Middle frontal gyrus (tissue), 1 donor: Measurements from ENCODE around the gene PRPH.
"Not testable (repeated sequence)": the region's sequence is repeated elsewhere in the genome, so short reads cannot be mapped to it uniquely, and the experiment has no call there.

Experiments
- DNase-seq: peaks from one replicate; pipeline ENCODE4 v3.0.0-alpha.2; 2015; ENCODE audit warnings: low spot score; ENCODE audit errors: extremely low spot score

The PRPH gene

DNA sequence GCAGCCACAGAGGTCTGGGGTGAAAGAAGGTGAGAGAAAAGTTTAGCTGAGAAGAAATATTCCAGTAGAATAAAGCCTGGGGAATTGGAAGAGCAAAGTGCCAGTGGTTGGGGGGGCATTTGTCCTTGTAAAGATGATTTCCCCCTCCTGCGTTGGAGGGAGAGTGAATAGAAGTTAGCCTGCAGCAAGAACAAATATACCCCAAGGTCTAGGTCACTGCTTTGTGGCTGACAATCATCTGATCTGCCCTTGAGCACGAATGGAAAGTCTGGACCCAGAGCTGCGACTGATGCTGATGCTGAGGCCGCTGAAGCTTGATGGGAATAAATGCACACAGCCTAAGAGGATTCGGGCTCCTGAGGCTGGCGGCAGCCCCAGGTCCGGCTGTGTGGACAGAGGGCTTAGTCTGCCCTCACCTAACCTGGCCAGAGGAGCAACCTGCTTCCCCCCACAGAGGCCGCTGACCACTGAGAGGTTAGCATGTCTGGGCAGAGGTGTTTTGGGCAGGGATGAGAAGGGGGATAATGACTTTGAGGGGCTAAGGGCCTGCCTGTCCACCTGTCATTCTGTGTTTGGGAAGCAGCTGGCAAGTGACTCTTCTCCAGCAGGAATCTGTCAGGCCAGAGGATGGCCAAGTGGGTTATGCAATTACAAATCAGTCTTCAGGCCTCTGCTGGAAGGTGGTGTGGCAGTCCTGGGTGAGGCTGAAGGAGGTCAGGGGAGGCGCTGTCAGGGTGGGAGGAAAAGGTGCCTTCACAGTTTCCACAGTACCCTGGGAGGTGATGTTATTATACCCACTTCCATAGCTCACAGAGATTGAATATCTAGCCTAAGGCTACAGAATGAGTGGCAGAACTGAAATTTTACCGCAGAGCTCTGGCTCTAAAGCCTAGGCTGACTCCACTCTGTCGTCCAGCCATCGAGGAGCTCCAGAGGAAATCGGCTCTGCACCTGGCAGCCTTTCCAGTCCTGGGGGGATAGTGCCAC lies 18.4 kb upstream of the PRPH start:
- DNase-seq: no peak

DNA sequence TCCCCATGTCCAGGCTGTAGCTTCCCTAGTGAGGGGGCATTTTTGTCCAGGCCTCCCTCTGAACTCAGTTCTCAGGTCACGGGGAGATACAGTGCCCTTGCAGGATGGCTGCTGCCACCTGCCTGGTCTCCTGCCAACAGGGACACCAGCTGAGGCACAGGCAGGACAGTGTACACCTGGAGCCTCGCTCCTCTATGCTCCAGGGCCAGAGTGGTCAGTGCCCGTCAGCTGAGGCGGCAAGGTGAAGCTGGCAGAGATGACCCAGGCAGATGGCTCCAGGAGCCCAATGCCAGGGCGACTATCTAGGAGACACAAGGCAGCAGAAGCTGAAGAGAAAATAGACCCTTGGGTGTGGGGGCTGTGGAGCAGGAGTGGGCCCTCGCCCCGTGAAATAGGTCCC lies 17.5 kb upstream of the PRPH start:
- DNase-seq: no peak

DNA sequence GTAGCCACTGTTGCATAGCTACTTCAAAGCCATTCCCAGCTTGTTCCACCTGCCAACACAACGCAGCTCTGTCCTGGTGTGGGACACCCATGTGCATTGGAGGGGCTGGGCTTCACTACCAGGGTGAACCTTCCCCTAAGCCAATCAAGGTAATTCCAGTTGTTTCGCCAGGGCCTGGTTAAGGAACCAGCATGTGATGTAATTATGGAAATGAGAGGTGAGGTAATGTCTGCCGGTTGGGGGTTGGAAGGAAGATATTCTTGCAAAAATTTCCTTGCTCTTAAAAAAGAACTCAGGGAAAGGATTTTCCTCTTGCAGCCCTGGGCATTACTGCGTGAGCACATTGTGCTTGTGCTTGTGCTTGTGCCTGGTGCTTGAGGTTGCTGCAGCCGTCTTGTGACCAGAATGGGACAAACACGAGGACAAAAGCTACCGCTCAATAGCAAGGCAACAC lies 15.2 kb upstream of the PRPH start:
- DNase-seq: no peak

DNA sequence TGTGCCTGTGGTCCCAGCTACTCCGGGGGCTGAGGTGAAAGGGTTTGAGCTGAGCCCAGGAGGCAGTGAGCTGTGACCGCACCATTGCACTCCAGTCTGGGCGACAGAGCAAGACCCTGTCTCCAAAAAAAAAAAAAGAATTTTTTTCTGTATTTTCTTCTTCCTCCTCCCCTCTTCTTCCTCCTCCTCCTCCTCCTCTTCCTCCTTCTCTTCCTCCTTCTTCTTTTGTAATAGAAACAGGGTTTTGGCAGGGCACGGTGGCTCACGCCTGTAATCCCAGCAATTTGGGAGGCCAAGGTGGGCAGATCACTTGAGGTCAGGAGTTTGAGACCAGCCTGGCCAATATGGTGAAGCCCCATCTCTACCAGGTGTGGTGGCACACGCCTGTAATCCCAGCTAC lies 14.4 kb upstream of the PRPH start:
- not testable (repeated sequence) for DNase-seq

DNA sequence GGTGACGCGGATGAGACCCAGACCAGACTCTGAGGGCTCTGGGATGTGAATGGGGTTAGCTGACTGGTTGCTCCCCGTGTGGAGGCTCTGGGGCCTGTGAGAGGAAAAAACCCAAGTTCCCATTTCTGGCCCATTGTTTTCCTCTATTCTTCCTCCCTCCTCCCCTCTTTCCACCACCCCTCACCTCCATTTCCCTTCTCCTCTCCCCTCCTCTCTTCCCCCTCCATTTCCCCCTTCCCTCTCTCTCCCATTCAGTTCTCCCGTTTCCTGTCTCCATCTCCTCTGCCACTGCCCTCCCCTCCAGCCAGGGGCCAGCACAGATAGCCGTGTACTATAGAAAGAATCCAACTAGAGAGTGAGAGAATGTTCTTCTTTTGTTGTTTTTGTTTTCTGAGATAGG lies 12.6 kb upstream of the PRPH start:
- DNase-seq: no peak

DNA sequence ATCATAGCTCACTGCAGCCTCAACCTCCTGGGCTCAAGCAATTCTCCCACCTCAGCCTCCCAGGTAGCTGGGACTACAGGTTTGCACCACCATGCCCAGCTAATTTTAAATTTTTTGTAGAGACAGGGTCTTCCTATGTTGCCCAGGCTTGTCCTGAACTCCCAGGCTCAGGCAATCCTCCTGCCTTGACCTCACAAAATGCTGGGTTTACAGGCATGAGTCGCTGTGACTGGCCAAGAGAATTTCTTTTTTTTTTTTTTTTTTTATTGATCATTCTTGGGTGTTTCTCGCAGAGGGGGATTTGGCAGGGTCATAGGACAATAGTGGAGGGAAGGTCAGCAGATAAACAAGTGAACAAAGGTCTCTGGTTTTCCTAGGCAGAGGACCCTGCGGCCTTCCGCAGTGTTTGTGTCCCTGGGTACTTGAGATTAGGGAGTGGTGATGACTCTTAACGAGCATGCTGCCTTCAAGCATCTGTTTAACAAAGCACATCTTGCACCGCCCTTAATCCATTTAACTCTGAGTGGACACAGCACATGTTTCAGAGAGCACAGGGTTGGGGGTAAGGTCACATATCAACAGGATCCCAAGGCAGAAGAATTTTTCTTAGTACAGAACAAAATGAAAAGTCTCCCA lies 12.1 kb upstream of the PRPH start:
- not testable (repeated sequence) for DNase-seq

DNA sequence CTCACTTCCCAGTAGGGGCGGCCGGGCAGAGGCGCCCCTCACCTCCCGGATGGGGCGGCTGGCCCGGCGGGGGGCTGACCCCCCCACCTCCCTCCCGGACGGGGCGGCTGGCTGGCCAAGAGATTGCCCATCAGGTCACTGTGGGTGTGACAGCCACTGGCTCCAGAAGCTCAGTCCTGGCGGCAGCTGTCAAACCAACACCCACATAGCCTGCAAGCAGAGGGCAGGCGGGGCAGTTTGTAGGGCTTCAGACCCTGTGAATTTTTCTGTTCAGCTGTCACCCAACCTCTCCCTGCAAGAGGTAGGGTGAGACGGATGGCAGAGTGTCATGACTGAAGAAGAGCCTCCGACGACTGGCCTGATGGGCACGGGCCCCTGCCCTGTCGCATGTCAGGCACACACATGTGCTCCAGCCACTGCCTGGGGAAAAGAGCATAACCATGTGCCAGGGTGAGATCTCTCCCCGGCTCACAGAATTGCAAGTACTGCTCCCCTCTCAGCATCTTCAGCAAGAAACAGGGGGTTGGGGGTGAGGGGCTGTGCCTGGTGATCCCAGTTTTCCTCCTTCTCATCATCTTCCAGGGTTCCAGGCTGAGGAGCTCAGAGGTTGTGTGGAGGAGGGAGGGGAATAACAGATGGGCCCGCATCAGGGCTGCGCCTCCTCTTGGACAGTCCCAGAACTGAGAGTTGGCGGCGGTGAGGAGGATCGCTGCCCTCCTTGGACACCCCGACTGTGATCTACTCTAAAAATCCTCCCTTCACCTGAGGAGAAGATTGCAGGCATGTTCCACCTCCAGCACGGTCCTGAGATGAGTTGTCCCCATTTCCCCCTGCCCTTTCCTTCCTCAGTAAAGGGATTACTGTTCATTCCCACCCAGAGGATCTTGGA lies 11.2 kb upstream of the PRPH start:
- no peak for DNase-seq

DNA sequence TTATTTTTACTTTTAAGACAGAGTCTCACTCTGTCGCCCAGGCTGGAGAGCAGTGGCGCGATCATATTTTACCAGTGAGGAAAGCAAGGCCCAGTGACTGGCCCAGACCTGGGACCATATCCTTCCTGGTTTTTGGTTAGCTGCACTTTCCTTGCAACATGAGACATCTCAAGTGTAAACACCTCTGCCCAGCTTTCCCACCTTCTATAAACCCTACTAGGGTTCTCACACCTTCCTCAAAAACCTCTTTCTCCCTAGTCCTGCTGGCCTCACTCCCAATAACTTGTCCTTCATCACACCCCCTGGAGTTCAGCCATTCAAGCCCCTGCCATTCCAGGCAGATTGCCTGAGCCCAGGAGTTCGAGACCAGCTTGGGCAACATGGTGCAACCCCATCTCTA lies 10.3 kb upstream of the PRPH start:
- DNase-seq: no peak

DNA sequence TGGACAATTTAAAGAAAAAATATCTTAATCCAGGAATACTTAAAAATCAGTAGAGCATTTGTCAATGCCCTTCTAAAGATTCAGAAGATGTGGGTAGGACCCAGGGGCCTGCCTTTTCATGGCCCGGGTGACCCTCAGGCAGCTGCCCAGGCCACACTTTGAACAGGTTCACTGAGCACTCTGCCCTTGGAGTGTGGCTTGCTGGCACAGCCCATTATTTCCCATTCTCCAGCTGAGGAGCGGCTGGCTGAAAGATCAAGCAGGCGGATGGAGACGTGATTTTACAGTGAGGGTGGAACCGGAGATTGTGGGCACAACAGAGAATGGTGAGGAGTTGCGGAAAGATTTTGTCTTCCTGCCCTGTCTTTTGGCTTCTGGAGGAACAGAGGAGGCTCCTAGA lies 7.1 kb upstream of the PRPH start:
- no peak for DNase-seq

DNA sequence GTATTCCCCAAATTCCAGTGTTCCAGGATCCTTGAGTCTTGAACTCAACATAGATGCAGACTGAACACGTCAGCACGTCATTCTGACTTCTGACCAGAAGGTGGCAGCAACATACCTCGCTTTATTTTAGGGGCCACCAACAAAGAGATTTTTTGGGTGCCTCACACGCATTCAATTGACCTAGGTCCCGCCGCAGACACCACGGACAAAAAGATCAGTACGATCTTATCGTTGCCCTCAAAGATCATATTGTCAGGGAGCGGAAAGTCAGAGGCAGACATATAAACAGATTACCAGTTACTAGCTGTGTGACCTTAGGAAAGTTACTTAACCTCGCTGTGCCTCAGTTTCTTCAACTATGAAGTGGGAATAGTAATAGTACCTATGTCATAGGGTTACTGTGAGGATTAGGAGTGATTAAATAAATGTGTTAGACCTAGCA lies 6.5 kb upstream of the PRPH start:
- DNase-seq: no peak

DNA sequence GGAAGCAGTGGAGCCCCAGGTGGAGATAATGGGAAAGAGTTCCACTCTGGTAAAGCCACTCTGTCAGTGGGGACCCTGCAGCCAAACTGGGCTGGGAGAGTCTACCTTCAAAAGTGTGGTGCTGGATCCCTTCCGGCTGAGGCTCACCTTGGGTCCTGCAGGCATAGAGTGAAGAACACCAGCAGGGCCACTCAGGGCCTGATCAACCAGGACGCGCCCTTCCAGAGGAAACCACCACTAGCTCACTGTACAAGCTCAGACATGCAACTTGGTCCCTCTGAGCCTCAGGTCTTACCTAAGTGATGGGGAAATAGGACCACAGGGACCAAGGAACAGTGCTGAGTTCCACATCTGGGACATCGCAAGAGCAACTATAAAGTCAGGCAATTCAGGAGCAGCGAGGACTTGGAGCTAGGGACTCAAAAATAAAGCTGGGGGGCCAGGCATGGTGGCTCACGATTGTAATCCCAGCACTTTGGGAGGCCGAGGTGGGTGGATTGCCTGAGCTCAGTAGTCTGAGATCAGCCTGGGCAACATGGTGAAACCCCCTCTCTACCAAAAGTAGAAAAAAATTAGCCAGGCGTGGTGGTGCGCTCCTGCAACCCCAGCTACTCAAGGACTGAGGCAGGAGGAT lies 5.9 kb upstream of the PRPH start:
- no peak for DNase-seq

DNA sequence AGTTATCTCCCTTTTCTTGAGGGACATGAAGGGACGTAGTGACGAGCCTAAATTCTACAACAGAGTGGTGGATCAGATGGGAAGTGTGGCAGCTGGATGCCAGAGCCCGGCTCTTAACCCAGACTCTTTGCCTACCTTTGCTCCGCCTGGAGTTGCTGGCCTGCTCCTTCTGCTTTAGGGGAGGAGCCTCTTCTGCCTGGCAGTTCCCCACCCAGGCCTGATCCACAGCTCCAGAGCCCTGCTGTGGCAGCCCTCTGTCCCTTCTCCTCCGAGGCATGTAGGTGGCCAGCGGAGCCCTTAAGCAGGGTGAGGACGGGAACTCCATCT lies 2.3 kb upstream of the PRPH start:
- DNase-seq: no peak

DNA sequence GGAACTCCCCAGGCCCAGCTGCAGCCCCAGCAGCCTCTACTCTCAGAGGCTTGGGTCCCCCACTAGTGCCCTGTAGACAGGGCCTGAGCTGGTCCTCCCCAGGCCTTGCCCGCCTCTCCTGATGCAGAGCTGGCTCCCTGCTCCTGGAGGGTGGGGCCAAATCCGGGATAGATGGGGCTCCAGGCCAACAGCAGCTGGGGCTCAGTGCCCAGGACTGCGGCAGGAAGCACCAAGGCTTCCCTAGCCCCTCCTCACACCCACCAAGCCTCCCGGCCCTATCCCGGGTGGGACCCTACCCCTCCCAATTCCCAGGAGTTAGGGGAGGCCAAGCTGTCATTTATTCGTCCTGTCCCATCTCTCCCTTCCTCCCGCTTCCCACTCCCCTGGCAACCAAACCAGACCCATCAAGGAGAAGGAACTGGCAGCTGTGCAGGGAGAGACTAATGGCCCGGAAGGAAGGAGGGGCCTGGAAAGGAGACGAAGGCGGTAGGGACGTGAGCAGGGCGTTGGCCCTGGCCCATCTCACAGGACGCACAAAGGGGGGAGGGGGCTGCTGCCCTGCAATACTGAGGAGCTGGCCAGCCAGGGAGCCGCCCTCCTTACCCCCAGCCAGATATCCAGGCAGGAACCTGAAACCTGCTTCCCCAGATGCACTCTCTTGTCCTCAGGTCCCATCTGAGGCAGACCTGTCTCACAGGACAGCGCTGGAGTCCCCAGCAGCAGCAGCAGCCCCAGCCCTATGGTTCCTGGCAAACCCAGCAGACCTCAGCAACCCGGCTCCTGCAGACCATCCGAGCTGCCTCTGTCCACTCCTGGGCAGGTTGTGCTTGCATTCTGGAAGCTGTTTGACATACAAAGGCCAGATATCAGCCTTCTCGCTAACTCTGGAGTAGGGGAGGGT lies 1.6 kb upstream of the PRPH start:
- no peak for DNase-seq

DNA sequence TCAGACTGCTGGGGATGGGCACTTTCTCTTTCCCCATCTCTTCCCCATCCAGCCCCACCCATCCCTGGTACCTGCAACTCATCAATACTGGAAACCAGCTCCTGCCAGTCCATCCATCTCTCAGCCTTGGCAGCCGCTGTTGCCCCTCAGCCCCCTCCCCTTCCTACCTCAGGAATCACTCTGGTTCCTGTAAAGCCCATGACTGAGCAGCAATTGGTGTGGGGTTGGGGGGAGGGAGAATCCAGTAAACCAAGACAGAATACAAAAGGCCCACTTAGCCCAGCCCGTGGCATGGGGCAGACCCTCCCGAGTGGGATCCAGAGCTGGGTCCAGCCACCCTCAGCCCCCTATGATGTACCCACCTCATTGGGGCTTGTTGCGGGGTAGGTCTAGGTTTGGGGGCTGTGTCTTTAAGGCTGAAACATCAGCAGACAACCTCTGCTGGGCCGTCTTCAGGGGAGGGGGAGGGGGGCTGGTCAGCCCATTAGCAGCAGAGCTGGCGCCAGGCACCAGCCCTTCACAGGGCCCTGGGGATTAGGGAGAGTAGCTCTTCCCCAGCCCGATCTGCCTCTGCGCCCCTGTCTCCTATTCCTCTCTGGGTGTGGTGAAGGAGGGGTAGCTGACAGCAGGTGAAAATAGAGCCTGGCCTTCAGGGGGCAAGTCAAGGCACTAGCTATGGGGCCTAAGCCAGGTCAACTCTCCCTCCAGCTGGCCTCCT lies 702 bp upstream of the PRPH start:
- no peak for DNase-seq

DNA sequence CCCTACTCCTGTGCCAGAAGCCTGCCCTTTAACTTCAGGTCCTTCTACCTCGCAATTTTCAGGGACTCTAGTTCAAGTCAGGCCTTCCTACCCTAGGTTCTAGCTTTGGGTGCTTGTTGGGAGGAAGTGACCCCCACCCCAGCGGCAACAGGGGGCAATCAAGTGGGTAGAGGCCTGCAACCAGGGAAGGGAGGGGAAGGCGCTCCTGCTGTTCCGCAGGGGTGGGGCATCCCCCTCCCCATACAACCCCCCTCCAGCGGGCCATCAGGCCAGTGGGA lies 204 bp upstream of the PRPH start:
- no peak for DNase-seq

DNA sequence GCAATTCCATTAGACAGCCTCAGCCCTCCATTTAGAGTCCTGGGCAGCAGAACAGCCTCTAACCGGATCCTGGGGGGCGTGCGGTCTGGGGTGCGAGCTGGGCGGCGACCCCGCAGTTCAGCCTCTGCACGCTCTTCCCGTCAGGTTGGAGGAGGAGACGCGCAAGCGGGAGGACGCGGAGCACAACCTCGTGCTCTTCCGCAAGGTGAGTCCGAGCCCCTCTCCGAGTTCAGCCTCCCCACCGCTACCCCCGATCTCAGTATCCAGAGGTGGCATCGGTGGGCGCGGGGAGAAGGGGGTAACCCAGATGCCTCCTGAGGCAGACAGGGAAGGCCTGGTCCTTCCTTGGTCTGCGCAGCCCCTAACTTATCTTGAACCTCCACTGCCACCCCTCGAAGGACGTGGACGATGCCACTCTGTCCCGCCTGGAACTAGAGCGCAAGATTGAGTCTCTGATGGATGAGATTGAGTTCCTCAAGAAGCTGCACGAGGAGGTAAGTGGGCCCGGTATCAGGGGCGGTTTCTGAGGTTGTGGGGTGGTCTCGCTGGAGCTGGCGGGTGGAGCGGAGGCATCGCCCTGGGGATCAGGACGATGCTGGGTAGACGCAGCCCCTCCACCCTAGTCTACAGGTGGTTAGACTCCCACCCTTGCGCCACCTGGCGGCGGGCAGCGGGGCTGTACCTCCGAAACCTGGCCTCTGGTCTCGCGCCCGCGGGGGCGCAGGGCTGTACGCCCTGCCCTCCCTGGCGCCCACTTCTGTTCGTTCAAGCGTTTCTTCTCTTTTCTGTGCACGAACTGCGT lies 1.3 kb downstream of the PRPH start:
- DNase-seq: no peak

DNA sequence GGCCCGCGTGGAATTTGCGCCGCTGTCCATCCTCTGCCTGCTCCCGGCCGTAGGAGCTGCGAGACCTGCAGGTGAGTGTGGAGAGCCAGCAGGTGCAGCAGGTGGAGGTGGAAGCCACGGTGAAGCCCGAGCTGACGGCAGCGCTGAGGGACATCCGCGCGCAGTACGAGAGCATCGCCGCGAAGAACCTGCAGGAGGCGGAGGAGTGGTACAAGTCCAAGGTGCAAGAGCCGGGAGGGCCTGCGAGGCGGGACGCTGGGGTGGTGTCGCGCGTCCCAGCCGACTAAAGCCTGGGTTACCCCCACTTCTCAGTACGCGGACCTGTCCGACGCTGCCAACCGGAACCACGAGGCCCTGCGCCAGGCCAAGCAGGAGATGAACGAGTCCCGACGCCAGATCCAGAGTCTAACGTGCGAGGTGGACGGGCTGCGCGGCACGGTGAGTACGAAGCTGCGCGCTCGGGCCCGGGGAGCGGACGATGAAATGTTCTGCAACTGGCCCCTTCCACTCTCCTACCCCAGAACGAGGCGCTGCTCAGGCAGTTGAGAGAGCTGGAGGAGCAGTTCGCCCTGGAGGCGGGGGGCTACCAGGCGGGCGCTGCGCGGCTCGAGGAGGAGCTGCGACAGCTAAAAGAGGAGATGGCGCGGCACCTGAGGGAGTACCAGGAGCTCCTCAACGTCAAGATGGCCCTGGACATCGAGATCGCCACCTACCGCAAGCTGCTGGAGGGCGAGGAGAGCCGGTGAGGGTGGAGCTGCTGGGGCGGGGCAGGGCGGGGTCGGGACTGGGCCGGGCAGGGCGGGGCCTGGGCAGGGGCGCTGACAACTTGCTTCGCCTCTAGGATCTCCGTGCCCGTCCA lies 2.1 kb downstream of the PRPH start:
- DNase-seq: no peak

DNA sequence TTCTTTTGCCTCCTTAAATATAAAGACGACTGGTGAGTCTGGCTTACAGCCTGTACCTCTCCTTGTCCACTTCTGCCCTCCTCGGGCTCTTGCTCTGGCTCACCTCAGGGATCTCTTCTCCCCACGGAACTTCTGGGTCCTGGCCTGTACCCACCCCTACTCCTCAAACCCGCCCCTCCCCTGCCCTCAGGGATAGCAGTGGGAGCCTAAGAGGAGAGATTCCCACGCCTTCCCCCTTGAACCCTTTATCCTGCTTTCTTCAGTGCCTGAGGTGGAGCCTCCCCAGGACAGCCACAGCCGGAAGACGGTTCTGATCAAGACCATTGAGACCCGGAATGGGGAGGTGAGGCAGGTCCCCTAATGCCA lies 2.7 kb downstream of the PRPH start:
- no peak for DNase-seq
